HTR-8/SVneo (cell line): ENCODE measurements around the gene MEN1.

Experiments used
- DNase-seq: peaks from one replicate; pipeline ENCODE4 v3.0.0; 2011; ENCODE audit warnings: low spot score, mixed read lengths; ENCODE audit not compliant: insufficient read length
- FAIRE-seq: peaks from 2 replicates; lab custom pipeline; 2011; peaks lifted over from hg19 to GRCh38; lab: Jason Lieb, UNC

The MEN1 gene

DNA sequence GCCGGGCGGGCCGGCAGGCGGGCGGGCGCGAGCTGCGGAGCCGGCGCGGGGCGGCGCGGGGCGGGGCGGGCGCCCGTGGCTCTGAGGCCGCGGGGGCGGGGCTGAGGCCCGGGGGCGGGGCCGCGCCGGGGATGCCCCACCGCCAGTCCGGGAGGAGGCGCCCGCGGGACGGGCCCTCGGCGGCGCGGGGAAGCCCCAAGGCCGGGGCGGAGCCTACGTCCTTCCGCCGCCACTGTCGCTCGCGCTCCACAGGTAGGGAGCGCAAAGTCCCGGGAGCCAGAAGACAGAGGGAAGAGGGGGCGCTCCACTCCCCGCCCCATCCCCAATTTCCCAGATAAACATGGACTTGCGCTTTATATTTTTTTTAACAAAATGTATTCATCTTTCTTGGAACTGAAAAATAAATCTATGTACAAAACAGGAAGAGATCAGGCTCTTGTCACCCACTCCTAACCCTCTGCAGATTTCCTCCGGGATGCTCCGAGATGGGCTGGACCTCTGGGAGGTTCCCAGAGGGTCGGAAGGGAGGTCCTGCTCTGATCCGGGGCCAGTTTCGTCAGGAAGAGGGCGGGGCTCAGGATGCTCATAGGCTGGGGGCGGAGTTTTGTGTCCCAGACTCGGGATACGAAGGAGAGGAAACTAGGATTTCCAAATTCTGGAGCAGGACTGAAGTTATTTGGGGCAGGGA lies 7.0 kb downstream of the MEN1 start, which contains the start of gene MAP4K2:
TSS of gene MAP4K2 (minus strand) at position 57 of the 688 bp plus-strand sequence. CDS start 65 bp downstream, outside the sequence.
- DNase-seq: peak; percentile 87
- no peak for FAIRE-seq

DNA sequence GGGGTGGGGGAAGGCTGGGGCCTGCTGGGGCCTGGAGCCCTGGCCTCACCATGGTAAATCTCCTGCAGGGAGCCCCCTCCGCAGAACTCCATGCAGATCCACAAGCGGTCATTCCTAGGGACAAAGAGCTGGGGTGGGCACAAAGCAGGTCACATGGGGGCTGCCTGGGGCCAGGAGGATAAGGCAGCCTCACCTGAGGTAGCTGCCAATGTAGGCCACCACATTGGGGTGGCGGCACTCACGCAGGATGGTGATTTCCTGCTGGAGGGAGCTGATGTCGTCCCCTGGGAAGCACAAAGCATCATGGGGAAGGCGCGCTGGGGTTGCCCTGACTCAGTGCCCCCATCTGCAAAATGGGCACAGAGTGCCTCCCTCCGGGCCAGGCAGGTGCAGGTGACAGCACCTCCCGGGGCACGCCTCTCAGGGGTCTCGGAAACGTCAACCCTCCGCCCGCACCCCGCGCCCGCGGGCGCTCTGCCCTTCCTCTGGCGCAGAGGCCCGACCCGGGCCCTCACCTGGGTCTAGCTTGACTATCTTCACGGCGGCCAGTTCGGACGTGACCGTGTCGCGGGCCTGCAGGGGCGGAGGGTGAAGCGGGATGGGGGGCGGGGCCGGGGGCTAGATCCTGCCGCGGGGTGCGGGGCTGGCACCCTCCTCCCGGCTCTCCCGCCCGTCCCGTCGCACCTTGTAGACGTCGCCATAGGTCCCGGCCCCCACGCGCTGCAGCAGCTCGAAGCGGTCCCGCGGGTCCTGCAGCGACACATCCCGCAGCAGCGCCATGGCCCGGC lies 7.8 kb downstream of the MEN1 start:
- FAIRE-seq (peak; percentile 28), DNase-seq (peak; percentile 36)

DNA sequence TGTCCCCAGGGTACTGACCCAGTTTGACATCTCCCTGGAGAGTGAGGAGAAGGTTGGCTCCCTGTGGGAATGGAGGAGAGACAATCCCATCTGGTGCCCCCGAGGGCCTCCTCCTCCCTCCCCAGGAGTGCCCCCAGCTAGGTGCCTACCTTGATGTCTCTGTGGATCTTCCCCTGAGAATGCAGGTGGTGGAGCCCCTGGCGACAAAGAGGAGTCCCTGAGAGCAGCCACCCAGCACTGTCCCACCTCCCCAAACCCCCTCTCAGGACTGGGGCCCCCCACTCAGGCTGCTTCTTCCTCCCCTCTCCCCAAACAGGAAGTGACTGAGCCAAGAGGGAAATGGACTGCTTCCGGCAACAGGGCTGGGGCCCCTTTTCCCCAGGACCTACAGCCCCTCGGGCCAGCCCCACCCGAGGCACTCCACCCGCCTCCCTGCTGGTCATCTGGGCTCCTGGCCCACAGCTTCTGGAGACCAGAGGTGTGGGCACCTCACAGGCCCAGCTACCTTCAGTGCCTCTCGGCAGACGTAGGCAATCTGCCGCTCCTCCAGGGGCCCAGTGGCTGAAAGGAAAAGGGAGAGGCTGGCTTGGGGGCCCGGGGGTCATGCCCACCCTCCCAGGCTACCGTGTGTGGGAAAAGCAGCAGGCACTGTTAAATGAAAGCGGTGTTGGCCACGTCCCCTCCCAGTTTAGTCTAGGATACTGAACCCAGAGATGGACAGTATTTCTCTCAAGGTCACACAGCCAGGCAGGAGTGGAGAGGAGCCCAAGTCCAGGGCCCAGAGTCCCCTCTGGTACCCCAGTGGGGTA lies 8.6 kb downstream of the MEN1 start:
- FAIRE-seq (no peak), DNase-seq (no peak)

DNA sequence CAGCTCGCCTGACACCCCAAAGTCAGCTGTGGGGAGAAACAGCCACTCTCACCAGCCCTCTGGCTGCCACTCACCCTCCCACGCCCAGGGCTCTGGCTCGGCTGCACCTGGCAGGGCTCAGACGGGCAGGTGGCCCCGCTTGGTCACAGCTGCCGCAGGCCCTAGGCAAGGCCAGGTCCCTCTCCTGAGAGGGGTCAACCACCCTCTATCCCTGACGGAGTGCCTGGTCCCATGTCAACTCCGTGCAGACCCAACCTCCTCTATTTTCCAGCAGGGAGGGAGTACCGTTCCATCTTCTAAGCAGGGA lies 9.2 kb downstream of the MEN1 start:
- no peak for FAIRE-seq

DNA sequence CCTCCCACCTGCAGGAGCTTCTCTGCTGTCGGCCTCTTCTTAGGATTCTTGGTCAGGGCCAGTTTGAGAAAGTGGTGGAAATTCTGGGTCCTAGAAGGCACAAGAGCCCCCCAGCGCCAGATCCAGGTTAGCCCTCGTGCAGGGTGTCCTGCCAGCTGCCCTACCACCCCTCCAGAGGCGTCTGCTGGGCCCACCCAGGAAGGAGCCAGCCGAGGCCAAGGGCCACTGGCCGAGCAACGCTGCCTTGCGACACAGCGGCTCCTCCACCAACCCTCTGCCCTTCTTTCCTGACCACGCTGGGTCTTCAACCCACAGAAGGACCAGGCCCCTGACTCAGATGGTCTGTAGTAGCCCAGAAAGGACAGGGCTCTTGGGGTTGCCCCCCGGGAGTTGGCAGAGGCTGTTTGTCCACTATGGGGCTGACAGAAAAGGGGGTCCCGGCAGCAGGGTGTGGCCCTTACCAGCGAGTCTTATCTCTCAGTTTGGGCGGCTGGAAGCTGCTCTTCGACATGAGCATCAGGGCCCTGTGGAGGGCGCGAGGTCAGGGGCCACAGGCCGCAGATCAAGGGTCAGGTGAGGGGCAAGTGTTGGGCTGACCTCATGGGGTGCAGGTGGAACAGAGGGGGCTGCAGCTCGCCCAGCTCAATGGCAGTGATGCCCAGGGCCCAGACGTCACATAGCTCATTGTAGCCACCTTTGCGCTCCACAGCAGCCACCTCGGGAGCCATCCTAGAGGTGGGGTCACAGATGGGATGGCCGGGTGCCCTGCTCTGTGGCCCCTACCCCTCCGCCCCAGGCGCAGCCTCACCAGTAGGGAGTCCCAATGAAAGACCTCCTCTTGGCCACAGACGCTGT lies 9.8 kb downstream of the MEN1 start:
- FAIRE-seq (no peak), DNase-seq (no peak)

More for the DNA sequence above, 9.2 kb downstream of the MEN1 start:
- no peak for DNase-seq

DNA sequence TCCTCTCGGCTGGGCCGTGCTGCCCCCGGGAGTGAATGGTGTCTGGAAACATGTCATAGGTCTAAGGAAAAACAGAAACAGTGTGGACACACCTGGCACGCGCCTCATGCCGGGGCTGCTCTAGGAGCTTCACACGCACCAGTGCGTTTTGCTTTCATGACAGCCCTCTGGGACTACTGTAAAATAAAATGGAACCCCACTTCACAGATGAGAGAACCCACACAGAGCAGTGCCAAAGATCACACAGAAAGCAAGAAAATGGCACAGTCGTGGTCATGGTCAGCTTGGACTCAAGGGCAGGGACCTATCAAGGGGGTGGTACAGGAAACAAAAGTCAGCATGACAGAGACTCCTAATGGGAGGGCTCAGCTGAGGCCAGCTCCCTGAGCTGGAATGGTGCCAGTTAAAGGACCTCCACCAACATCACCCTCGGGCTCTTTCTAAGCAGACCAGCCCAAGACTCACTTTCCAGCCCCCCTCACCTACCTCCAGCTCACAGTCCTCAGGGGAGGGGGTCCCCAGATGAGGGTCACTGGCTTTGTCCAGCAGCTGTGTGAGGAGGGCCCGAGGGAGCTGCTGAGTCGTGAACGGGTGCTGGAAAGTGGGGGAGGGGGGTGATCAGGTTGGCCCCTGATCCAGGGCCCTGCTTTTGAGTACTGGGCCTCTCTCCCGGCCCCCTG lies 10.6 kb downstream of the MEN1 start:
- no peak for FAIRE-seq
- DNase-seq: no peak

DNA sequence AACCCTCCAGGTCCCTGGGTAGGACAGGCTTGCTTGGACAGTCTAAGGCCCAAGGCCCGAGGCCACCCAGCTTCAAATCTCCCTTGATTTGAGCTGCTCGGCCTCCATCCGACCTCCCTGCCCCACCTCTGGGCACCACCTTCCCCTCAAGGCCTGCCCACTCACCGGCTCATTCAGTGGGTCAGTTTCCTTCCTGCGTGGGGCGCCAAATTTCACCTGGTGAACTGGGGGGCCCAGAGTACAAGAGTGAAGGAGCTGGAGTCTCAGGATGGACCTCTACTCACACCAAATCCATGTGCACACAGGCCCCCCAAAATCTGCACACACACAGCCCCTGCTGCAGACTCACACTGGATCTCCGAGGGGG lies 11.1 kb downstream of the MEN1 start:
- no peak for FAIRE-seq
- no peak for DNase-seq

DNA sequence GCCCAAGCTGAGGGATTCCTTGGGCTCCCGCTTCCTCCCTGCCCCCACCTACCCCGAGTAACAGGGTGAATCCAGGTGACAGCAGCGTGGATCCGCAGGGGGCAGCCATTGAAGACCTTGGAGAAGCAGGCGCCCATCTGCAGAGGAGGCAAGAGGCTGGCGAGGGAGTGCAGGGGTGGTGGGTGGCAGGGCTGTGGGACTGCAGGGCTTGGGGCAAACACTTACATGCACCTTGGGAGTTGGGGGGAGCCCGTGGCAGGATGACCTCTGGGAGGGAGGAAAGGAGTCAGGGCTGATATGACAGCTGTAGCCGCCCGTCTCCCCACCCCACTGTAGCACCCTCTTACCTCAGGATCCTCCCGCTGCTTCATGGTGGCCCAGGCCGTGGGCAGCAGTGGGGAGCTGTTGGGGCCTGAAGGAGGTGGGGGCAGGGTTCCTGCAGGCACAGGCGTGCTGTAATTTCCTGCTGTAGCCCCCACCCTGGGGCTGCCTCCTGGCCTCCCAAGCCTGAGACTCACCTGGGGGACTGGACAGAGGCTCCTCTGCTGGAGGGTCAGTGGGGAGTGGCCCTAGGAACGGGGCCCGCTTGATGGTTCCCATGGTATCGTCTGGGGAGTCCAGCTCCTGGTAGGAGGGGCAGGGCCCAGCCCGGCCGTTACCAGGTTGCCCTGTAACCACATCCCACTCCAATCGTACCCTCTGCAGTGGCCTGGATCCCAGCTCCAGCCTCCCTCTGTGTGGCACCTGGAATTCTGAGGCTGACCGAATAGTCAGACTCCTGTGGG lies 13.4 kb downstream of the MEN1 start:
- DNase-seq: no peak
- no peak for FAIRE-seq

DNA sequence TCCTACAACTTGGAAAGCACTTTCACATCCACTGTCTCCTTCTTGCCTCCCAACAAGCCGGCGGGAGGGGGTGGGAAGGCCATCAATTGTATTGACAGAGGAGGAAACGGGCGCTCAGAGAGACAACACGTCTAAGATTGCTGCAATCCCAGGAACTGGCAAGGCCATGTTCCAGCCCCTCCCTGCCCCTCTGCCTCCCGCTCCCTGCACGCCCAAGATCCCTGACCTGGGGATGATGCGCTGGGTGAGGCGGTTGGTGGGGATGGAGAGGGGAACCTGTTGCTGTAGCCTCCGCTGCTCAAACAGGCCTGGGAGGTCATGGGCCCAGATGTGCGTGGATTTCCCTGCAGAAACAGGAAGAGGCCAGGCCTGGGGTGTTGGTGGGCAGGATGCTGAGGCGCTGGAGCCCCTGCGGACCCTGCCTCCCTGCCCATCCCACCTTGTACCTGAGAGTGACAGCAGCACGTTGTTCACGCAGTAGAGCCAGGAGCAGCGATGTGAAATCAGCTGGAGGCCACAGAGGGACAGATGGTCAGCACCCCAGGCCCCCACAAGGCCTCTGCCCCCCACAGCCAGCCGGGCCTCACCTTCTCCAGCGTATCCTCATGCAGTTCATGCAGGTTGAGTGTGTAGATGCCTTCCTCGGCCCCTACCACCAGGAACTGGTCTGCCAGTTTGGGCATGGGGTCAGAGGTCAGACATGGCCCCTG lies 14.1 kb downstream of the MEN1 start:
- FAIRE-seq (no peak), DNase-seq (no peak)

DNA sequence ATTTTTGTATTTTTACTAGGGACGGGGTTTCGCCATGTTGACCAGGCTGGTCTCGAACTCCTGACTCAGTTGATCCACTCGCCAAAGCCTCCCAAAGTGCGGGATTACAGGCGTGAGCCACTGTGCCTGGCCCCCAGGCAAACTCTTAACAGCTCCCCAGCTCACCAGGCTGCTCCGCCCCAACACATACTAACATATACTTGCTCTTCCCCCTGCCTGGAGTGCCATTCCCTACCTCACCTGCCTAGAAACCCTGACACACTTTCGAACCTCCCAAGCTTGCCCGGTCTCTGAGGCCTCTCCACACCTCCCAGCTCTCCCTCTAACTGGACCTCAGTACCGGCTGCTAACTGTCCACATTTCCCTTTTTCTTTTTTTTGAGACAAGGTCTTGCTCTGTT lies 15.8 kb downstream of the MEN1 start:
- FAIRE-seq (no peak), DNase-seq (no peak)

DNA sequence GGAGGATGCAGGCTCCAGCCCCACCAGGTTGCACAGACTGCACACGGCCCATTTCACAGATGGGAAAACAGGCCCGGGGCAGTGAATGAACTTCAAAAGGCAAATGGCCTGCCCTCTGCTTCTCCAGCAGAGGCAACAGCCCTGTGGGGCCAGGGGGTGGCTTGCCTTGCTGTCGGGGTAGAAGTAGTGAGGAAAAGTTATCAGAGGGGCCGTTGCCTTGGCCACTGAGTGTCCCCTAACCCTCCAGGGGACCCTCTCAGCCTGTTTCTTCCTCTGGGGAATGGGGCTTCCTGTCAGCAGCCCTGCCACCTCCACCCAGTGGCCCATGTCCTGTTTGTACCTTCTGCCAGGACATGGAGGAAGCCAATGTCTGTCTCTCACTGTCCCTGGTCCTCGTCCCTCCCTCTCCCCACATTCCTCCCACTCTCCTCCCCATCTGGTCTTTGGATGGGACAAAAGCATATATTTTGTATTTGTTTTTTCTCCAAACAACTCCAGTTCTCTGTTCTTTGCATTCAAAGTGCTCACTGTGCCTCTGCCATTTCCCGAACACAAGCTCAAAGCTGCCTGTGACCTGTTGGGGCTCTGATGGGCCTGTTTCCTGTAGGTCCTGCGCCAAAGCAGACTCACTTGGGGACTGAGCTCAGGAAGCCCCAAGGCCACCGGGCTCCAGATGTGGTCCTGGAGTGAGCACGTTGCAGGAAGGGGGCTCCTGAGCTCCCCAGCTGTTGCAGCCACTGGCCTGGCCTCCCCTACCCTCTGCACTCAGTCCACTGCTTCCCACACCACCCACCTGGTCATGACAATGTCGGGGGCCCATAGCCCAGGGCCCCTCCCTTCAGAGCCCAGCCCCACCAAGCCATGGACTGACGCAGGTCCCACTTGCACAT lies 16.8 kb downstream of the MEN1 start:
- FAIRE-seq: no peak
- no peak for DNase-seq

DNA sequence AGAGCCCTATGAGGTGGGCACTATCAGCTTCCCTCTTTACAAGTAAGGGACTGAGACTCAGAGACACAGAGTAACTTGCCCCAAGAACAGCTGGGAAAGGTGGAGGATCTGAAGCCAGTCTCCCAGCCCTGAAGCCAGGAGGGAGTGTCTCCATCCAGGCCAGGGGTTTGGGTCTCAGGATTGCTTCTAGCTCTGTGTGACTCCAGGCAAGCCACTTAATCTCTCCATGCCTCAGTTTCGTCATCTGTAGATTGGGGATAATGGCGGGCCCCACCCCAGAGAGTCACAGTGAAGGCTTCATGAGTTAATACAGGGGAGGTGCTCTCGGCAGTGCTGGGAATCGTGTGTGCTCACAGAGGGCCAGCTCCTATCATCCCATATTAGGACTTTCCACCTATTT lies 17.9 kb downstream of the MEN1 start:
- FAIRE-seq (no peak), DNase-seq (no peak)

DNA sequence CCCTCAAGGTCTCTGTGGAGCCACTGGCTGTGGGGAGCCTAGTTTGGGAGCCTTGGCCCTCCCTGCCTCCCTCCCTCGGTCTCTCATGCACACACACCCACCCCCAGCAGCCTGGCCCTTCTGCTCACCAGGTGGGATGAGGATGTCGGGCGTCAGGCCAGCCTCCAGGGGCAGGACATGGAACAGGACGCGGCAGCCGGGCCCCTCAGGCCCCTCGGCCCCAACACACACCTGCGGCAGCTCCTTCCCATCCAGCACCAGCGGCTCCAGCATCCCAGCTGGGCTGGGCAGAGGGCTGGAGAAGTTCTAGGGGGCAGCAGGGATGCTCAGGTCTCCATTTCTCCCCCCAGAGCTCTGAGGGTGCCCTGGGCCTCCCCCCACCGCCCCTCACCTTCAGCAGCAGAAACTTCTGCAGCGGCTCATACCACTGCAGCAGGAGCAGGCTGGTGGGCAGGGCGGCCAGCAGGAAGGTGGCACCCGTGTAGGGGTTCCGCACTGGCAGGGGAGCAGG lies 18.5 kb downstream of the MEN1 start:
- DNase-seq (no peak), FAIRE-seq (no peak)

DNA sequence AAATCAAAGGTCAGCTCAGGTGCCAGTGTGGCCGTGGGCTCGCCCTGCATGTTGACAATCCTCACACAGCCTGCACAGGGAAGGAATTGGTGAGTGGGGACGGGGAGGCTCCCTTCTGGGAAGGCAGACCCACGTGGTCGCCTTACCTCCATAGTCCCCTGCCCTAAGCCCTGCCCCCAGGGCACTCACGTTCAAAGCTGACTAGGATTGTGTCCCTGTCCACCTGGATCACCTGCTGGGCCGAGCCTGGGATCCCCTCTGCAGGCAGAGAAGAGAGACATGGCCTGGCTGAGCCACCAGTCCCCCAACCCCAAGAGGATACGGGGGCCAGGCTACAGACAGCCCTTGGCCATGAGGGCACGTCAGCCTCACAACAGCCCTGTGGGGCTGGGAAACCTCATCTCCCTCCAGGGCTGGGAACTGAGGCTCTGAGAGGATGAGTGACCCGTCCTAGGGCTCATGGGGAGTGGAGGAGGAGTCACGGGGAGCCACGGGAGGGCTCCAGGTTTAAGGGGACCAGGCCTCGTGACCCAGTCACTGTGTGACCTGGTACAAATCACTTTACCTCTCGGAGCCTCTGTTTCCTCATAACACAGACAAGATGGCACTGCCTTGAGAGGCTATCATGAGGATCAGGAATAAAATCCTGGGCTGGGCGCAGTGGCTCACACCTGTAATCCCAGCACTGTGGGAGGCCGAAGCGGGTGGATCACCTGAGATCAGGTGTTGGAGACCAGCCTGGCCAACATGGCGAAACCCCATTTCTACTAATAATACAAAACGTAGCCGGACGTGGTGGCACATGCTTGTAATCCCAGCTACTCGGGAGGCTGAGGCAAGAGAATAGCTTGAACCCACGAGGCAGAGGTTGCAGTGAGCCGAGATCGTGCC lies 19.9 kb downstream of the MEN1 start:
- DNase-seq (no peak), FAIRE-seq (no peak)

DNA sequence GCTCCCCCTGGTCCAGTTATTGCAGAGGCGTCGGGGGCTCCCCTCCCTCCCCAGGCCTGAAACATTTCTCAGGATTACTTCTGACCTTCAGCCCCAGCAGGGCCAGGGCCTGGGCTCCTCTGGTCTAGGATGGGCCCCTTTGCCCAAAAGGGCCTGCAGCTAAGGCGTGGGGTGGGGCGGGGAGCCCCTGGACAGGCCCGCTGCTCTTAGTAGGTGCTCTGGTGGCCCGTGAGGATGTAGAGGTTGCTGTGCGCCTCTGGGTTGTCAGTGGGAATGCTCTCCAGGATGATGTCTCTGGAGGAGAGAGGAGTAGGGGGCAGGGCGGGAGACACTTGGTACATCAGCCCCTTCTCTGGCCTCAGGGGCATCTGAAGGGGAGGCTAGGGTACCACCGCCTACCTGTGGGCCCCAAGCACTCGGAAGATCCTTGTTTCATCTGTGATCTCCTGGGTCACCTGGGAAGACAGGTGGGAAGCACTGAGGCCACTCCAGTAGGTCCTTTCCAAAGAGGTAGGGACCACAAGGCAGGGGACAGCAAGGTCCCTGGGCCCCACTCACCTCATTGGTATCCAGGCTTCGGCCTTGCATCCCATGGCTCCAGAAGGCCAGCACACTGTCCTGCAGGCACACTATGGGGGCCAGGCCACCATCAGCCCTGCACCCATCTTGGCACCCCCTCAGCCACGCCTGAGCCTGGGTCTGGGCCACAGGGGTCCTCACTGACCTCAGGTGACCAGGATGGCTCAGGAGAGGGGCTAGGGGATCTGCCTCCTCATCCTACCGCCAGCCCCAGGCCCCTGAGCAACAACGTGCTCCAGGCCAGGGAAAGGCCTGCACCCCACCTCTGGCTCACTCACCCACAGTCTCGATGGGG lies 20.8 kb downstream of the MEN1 start:
- no peak for DNase-seq

More for the DNA sequence above, 20.8 kb downstream of the MEN1 start:
- no peak for FAIRE-seq
